Measurements from ENCODE around the gene ENPP5. TPM values are rescaled to one million over a fixed set of nuclear protein-coding genes. Genes with fewer than 3 reads are reported as not detected.

ENPP5 gene
- total and polyA plus RNA-seq, 2 of the 13 experiments (the other 11 are each of a cell fraction or from before 2014, with no cell fraction given), result not detected

DNA sequence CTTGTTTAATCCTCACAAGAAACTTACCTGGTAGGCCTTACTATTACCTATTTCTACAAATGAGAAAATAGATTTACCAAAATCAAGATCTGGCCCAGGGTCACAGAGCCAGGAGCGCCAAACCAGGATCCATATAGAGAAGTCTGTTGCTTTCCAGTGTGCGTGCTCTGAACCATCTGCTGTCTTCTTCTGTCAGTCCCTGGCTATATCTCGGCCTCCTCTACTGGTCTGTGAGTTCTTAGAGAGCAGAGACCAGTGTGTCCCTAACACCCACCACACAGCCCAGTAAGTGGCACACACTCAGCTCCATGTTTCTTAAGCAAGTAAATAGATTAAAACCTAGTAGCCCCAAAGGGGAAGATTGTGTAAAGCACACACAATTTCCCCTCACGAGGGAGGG lies 18.9 kb upstream of the ENPP5 start:
- DNase-seq (ENCODE audit: low spot score) (no peak), FAIRE-seq (no peak), ATAC-seq (no peak)
- no TSS peak for BruUV-seq (replicated peaks)
- no peak overlapping the region for H3K4me3 ChIP-seq (replicated peaks in 1 of 3; ENCODE audit: insufficient read depth in 1 of 3, low read depth in 2 of 3, low read length in 3 of 3)
- 8% methylated on average over 4 of the region's 4 CpGs for WGBS (ENCODE audit: low lambda C conversion rate)
- intact Hi-C loops (cut with micrococcal nuclease; ENCODE audit: unreplicated experiment) (no loop called here), in situ Hi-C loops (cut with HindIII; ENCODE audit: extremely low pct_ligation_motif_present, low pct_unique_long_range_greater_than_20kb) (no loop called here)
- no peaks in the 10 kb centered on the region for H3K36me3 ChIP-seq (replicated peaks in 1 of 2; ENCODE audit: control insufficient read depth in 1 of 2, insufficient read depth in 2 of 2, low read length in 2 of 2)
- H4K20me1 ChIP-seq (ENCODE audit: insufficient read depth, low read length), result no peaks in the 10 kb centered on the region
- no peak overlapping the region for H3K9ac ChIP-seq (ENCODE audit: insufficient read depth, low read depth, low read length)
- no peak overlapping the region for H3K4me2 ChIP-seq (ENCODE audit: low read depth, low read length)
- H3K27ac ChIP-seq (ENCODE audit: extremely low read length, insufficient read depth, low read length), result no peak overlapping the region
- POLR2A ChIA-PET, result no interaction called here
- TF ChIP-seq SP5 (CRISPR knock-in tag; IDR thresholded peaks at IDR 0.05; ENCODE audit: borderline replicate concordance, low read depth), result no peak
- no peak for TF ChIP-seq ZNF776 (CRISPR knock-in tag; IDR thresholded peaks at IDR 0.05)
- TF ChIP-seq ZFX (CRISPR knock-in tag; IDR thresholded peaks at IDR 0.05; ENCODE audit: low read depth), result no peak
- TF ChIP-seq ZNF10 (CRISPR knock-in tag; IDR thresholded peaks at IDR 0.05; ENCODE audit: borderline replicate concordance, low read depth), result no peak
- no peak for TF ChIP-seq ZNF34 (CRISPR knock-in tag; IDR thresholded peaks at IDR 0.05; ENCODE audit: borderline replicate concordance)
- TF ChIP-seq ZNF879 (CRISPR knock-in tag; IDR thresholded peaks at IDR 0.05), result no peak
- TF ChIP-seq, protein P1, sequence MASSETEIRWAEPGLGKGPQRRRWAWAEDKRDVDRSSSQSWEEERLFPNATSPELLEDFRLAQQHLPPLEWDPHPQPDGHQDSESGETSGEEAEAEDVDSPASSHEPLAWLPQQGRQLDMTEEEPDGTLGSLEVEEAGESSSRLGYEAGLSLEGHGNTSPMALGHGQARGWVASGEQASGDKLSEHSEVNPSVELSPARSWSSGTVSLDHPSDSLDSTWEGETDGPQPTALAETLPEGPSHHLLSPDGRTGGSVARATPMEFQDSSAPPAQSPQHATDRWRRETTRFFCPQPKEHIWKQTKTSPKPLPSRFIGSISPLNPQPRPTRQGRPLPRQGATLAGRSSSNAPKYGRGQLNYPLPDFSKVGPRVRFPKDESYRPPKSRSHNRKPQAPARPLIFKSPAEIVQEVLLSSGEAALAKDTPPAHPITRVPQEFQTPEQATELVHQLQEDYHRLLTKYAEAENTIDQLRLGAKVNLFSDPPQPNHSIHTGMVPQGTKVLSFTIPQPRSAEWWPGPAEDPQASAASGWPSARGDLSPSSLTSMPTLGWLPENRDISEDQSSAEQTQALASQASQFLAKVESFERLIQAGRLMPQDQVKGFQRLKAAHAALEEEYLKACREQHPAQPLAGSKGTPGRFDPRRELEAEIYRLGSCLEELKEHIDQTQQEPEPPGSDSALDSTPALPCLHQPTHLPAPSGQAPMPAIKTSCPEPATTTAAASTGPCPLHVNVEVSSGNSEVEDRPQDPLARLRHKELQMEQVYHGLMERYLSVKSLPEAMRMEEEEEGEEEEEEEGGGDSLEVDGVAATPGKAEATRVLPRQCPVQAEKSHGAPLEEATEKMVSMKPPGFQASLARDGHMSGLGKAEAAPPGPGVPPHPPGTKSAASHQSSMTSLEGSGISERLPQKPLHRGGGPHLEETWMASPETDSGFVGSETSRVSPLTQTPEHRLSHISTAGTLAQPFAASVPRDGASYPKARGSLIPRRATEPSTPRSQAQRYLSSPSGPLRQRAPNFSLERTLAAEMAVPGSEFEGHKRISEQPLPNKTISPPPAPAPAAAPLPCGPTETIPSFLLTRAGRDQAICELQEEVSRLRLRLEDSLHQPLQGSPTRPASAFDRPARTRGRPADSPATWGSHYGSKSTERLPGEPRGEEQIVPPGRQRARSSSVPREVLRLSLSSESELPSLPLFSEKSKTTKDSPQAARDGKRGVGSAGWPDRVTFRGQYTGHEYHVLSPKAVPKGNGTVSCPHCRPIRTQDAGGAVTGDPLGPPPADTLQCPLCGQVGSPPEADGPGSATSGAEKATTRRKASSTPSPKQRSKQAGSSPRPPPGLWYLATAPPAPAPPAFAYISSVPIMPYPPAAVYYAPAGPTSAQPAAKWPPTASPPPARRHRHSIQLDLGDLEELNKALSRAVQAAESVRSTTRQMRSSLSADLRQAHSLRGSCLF (CRISPR knock-in tag; IDR thresholded peaks at IDR 0.05; ENCODE audit: borderline replicate concordance), result no peak
- no peak for TF ChIP-seq RFX1 (IDR thresholded peaks at IDR 0.05)
- TF ChIP-seq, protein P2, sequence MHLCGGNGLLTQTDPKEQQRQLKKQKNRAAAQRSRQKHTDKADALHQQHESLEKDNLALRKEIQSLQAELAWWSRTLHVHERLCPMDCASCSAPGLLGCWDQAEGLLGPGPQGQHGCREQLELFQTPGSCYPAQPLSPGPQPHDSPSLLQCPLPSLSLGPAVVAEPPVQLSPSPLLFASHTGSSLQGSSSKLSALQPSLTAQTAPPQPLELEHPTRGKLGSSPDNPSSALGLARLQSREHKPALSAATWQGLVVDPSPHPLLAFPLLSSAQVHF (CRISPR knock-in tag; IDR thresholded peaks at IDR 0.05), result no peak
- TF ChIP-seq, protein P3, sequence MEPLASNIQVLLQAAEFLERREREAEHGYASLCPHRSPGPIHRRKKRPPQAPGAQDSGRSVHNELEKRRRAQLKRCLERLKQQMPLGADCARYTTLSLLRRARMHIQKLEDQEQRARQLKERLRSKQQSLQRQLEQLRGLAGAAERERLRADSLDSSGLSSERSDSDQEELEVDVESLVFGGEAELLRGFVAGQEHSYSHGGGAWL (CRISPR knock-in tag; IDR thresholded peaks at IDR 0.05), result no peak
- TF ChIP-seq ZNF572 (CRISPR knock-in tag; IDR thresholded peaks at IDR 0.05), result no peak
- TF ChIP-seq FLYWCH1 (CRISPR knock-in tag; IDR thresholded peaks at IDR 0.05), result no peak
- TF ChIP-seq BCL6 (CRISPR knock-in tag; IDR thresholded peaks at IDR 0.05), result no peak
- CTCF ChIA-PET (ENCODE audit: low intra/inter-chr PET ratio, low total read pairs), result no interaction called here
- H3K79me2 ChIP-seq (ENCODE audit: insufficient read depth, low read length), result no peaks in the 10 kb centered on the region
- H3K9me3 ChIP-seq (ENCODE audit: low read length), result no peaks in the 10 kb centered on the region
- H3K4me1 ChIP-seq (ENCODE audit: insufficient read depth, low read length), result no peaks in the 10 kb centered on the region
- peaks cover 1 to 9% of the 10 kb centered on the region in 2 experiments; a peak in 2 of 5 replicates for H3K27me3 ChIP-seq (ENCODE audit: control insufficient read depth in 1 of 2, insufficient read depth in 2 of 2, low read length in 2 of 2)
- no peak overlapping the region for H2AFZ ChIP-seq (ENCODE audit: low read length)
